Hematopoietic multipotent progenitor cell treated with erythropoietin and hydrocortisone succinate and interleukin-3 and kit ligand, for 15 days (in vitro differentiated cells): ENCODE data around the gene PAK1.
"Not testable (repeated sequence)": the region's sequence is repeated elsewhere in the genome, so short reads cannot be mapped to it uniquely, and the experiment has no call there.

Experiments used
- DNase-seq: peaks from one replicate; pipeline ENCODE4 v3.0.0-alpha.2; 2015; ENCODE audit warnings: low spot score

Gene PAK1

DNA sequence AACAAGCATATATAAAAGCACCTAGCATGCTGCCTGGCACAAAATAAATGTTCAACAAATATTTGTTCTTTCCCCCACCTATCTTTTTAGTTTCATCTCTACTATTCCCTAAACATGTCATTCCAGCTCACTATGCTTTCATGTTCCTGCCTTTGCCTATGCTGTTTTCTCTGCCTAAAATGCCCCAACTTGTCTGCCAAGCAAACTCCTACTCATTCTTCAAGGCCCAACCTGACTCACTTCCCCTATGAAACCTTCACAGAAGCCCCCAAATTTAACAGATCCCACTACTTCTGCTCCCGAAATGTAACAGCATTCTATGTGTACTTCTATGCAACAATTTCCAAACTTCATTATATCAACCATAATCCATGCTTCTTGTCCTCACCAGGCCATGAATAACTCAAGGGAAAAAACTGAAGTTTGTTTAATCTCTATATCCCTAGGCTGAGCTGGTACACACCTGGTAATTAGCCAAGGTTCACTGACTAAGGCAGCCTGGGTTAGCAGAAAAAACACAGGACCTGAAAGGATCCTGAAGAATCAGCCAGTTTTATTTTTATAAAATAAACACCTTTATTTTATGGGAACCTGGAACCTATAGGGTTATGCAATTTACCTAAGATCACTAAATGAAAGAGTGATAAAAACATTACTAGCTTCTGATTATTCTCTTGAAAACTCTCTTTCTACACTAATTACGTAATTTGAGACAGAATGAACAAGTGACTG lies 72.2 kb downstream of the PAK1 start:
- no peak for DNase-seq

- no peak for DNase-seq
These were observed 73.0 kb downstream of the PAK1 start for GRCh38 chr11:77400775-77401449.

DNA sequence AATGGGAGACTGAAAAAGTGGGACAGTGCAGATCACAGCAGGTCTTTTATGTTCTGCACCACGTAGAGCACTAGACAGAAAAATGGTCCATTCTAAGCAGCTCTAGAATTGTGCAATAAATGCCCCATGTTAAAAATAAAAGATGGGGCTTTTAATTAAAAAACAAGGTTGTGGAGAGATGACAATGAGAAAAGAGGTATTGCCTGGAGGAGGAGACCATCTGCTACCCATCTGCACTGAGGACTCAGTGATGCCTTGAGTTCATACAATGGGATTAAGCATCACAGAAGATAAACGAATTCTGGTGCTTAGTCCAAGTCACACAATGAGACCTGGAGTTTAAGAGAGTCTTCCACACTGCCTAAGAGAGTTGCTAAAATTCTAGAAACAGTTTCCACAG lies 73.6 kb downstream of the PAK1 start:
- no peak for DNase-seq

DNA sequence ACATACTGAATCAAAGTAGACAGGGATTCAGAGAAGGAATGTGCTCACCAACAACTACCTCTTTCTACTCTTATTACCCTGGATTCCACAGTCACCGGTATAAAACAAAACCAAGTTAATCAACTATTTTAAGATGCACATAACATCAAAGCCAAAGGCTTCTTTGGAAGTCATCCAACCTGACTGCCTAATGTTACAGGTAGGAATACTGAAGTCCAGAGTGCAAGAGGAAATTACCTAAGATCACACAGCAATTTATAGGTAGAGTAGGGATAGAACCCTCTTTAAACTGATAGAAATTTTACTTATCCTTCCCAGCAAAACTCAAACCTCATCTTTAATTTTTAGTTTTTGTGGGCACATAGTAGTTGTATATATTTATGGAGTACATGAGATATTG lies 76.3 kb downstream of the PAK1 start:
- no peak for DNase-seq

DNA sequence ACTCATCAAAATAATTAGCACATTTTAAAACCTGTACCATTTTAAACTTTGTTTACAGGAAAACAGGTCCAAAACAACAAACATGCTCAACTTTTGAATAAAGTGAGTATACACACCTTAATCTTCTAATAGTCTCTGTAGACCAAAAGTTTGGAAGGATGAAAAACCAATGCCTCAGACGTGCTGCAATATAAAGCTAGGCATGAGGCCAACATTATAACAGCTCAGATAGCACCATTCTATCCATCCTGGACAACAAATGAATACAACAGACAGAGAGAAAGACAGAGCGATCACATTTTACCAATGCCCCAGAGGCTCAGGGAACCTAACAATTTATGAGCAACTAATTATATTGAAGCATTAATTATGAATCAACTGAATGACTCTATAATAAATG lies 77.0 kb downstream of the PAK1 start:
- DNase-seq: no peak

GRCh38 chr11:77396305-77396704 lies 77.6 kb downstream of the PAK1 start:
- no peak for DNase-seq

GRCh38 chr11:77395460-77396173 lies 78.3 kb downstream of the PAK1 start:
- no peak for DNase-seq

- DNase-seq: no peak
These were observed 81.1 kb downstream of the PAK1 start for GRCh38 chr11:77392842-77393241.

DNA sequence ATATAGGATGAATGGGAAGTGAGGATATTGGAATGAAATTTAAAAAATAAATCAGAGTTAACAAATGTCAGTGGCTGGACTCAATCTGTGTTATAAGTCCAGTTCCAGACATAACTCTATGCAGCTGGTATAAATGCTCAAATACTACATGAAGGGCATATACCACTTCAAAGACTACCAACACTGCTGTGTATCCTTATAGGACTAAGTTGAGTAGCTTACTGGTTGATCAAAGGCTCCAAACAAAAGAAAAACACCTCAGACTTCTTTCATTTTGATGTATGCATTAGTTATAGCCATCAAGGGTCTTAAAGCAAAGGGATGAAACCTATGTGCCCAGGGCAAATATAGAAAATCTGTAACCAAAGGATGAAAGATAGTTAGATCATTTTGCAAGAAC lies 86.2 kb downstream of the PAK1 start:
- no peak for DNase-seq

DNA sequence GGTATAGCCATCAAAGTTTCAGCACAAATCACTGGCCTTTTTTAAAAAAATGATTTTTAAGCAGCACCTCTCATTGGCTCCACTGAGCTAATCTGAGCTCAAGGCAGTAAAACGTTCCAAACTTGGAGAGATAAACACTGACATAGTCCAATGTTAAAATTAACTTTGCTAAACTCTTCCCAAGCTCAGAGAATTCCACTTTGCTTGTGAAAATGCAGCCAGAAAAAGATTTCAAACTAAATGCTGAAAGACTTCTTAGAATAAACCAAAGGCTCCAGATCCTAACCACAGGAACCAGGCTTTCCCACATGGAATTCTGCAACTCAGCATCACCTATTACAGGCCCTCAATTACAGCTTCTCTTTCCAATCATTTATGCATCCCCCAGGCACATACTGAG lies 87.7 kb downstream of the PAK1 start:
- DNase-seq: no peak

DNA sequence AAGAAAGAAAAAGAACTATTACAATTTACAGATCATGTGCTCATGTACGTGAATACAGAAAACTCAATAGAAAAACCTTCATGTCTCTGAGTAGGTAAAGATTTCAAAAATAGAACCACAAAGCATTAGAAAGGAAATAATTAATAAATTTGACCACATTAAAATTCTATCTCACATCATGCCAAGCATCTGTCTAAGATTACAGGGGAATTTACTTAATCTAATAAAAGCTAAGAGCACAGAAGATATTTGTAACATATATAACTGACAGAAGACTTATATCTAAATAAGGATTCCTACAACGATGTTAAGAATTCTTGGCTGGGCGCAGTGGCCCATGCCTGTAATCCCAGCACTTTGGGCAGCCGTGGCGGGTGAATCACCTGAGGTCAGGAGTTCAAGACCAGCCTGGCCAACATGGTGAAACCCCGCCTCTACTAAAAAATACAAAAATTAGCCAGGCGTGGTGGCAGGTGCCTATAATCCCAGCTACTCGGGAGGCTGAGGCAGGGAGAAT lies 88.6 kb downstream of the PAK1 start:
- DNase-seq: not testable (repeated sequence)

DNA sequence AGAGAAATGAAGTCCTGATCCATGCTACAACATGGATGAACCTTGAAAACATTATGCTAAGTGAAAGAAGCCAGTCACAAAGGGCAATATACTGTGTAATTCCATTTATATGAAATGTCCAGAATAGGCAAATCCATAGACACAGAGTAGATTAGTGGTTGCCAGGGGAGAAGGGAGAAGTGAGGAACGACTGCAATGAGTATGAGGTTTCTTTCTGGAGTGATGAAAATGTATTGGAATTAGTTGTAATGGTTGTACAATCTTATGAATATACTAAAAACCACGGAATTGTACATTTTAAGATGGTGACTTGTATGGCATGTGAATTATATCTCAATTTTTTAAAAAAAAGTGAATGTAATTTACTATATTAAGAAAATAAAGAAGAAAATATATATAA lies 89.3 kb downstream of the PAK1 start:
- DNase-seq: no peak

- DNase-seq: not testable (repeated sequence)
These were observed 90.5 kb downstream of the PAK1 start for GRCh38 chr11:77383349-77383748.

DNA sequence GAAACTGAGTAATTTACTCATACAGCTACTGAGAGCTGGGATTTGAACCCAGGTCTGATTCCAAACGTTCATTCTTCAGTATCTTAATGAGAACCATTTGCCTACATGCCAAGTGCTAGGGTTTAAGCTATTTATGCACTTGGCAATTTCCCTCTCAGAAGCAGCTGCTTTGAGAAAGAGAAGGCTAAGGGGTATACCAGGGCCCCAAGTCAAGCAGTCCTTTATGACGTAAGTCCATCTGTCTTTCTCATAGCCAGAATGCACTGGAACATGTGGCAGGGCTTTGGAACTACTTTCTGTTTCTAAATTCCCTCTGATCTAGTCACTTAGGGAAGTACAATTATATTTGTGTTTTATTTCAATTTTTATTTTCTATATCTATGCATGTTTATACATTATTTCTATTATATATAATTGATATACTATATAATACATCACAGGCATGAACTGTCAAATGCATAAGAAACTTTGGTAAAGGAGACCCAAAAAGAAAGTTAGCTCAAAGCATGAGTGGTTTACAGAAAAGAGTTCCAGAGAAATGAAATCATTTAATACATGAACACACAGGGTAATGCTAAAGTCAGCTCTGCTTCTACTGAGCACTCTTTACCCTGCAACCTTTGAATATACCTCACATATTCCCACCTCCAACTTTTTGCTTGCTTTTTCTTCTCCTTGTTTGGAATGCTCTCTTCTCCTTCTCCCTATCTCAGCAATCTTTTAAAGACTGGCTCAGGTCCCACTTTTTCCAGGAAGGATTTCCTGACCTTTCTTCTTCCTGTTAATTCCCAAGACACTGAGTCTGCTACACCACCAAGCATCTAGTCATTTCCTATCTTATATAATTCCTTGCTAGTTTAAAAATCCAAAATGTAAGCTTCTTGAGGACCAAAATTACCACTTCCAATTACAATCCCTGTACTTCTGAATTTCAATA lies 91.9 kb downstream of the PAK1 start:
- no peak for DNase-seq

DNA sequence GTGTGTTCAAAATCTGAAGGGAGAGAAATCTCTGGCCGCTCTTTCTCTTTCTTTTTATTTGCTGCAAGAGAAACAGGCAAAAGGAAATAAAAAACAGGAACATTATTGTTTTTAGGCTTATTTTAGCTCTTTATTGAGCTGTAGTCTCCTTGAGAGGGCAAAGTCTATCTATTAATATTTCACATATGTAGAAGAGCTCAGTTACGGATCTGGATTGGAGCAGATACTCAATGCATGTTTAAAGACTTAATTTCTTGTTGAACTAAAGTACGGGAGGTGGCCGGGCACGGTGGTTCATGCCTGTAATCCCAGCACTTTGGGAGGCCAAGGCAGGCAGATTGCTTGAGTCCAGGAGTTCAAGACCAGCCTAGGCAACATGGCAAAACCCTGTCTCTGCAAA lies 94.0 kb downstream of the PAK1 start:
- no peak for DNase-seq

DNA sequence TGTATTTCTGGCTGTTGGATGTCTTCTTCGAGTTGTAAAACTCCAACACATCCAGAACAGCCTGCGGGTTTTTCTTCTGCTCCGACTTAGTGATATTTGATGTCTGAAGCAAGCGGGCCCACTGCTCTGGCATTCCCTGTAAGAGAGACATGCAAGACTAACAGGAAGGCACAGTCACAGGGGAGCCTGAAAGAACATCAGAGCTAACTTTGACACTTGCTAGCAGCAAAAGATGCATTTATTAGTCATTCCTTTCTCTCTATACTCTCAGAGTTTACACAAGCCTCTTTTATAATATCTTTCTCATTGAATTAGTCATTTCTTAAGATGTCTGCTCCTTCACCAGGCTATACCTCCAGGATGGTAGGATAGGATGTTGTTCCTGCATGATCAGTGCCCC lies 94.6 kb downstream of the PAK1 start:
- no peak for DNase-seq

DNA sequence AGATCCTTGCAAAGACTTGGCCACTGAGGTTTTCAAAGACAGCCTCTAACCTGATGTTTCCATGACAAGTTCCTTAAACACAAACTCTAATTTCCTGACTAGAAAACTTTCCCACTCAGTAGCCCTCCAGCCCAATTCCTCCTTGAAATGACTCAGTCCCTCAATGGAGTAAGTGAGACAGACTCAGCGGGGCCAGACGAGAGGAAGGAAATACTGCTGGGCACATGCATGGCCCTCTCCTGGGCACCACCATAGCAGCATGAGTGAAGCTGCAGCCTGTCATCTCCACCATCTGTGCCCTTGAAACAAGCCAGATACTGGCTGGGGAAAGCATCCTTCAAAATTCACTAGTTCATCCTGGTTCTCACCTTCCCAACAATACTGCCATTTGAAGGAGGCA lies 96.2 kb downstream of the PAK1 start:
- no peak for DNase-seq

- DNase-seq: no peak
These were observed 98.8 kb downstream of the PAK1 start for GRCh38 chr11:77375107-77375506.

DNA sequence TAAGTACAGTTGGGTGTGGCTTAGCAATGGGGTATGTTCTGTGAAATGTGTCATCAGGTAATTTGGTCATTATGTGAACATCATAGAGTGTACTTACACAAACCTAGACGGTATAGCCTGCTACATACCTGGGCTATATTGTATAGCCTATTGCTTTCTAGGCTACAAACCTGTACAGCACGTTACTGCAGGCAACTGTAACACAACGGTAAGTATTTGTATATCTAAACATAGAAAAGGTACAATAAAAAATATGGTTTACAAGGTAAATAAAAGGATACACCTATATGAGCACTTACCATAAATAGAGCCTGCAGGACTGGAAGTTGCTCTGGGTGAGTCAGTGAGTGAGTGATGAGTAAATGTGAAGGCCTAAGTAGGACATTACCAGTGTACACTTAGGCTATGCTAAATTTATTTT lies 99.3 kb downstream of the PAK1 start:
- no peak for DNase-seq

- no peak for DNase-seq
These were observed 99.8 kb downstream of the PAK1 start for GRCh38 chr11:77374108-77374507.

GRCh38 chr11:77372726-77373125 lies 101.2 kb downstream of the PAK1 start:
- no peak for DNase-seq

DNA sequence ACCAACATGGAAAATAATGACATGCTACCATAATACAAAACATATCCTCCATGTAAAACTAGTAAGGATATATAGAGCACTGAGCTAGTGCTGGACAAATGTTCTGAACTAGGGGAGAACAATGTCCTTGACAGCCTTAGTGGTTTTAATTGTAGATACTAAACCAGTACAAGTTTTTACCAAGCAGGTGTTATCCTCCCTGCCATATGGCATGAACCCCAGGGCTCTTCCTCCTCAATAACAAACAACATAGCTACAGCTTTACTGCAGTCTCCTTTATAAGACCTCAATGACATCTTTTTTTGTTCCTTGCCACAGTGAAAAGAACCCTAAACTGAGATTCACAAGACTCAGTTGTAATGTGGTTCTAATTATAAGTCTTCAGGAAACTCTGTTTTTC lies 102.2 kb downstream of the PAK1 start:
- no peak for DNase-seq
